Left ventricle myocardium inferior (tissue), 1 donor: ENCODE measurements around the gene PEX14. TPM values are rescaled to one million over a fixed set of nuclear protein-coding genes. Genes with fewer than 3 reads are reported as not detected.

Experiments used
- DNase-seq: peaks from one replicate; pipeline ENCODE4 v3.0.0-alpha.2; 2020
- H3K27ac ChIP-seq: fragments of 200-600 bp; replicated peaks from 2 replicates; pipeline ENCODE4 v1.8.0; 2021
- H3K27me3 ChIP-seq: fragments of 200-600 bp; 2 replicates; pipeline ENCODE4 v1.8.0; 2021; ENCODE audit warnings: low read depth
- H3K36me3 ChIP-seq: fragments of 200-600 bp; 2 replicates; pipeline ENCODE4 v1.8.0; 2021
- H3K4me1 ChIP-seq: fragments of 200-600 bp; 2 replicates; pipeline ENCODE4 v1.8.0; 2021
- H3K4me3 ChIP-seq: fragments of 200-600 bp; 2 replicates; pipeline ENCODE4 v1.8.0; 2021; ENCODE audit warnings: mild to moderate bottlenecking, moderate library complexity
- H3K9me3 ChIP-seq: fragments of 200-600 bp; replicated peaks from 2 replicates; pipeline ENCODE4 v1.8.0; 2021
- CTCF ChIP-seq: fragments of 200-600 bp; IDR thresholded peaks from 2 replicates; pipeline ENCODE4 v1.8.0; 2021; ENCODE audit warnings: antibody characterized with exemption, mild to moderate bottlenecking, borderline replicate concordance
- intact Hi-C: fragments of 100-400 bp; cut with micrococcal nuclease; formaldehyde crosslinking; loops from one replicate; pipeline ENCODE4 v1.11.0; 2022
- total RNA-seq: library from RNA; stranded (reverse); fragmentation: NEBNext Ultra II Directional; extraction: Animal tissue kit (Norgen Biotek cat#: 25700); gene quantifications from one replicate; pipeline ENCODE4 v1.2.1, GENCODE V29; 2021
- donor health status: DM: no; HTN: yes; CAD: no; lungs with severe emphysema.

The PEX14 gene
- total RNA-seq, 1 donor from 2014 or later: 20.8 TPM

- no peaks in the 10 kb centered on the region for H3K36me3 ChIP-seq
- no peaks in the 10 kb centered on the region for H3K9me3 ChIP-seq
- intact Hi-C loops: no loop called here
- no peak for TF ChIP-seq CTCF
- peaks cover 29% of the 10 kb centered on the region for H3K4me1 ChIP-seq
- no peaks in the 10 kb centered on the region for H3K27me3 ChIP-seq
- no peak overlapping the region for H3K4me3 ChIP-seq
- no peak overlapping the region for H3K27ac ChIP-seq
- DNase-seq: no peak
These were observed 15.7 kb downstream of the PEX14 start for GRCh38 chr1:10490286-10490970.

- peaks cover 38% of the 10 kb centered on the region for H3K4me1 ChIP-seq
- no peaks in the 10 kb centered on the region for H3K27me3 ChIP-seq
- intact Hi-C loops: no loop called here
- no peak for TF ChIP-seq CTCF
- peaks cover 7% of the 10 kb centered on the region for H3K36me3 ChIP-seq
- no peak overlapping the region for H3K27ac ChIP-seq
- no peaks in the 10 kb centered on the region for H3K9me3 ChIP-seq
- no peak for DNase-seq
- no peak overlapping the region for H3K4me3 ChIP-seq
These were observed 19.6 kb downstream of the PEX14 start for GRCh38 chr1:10494418-10494753.

GRCh38 chr1:10494754-10495474 lies 20.2 kb downstream of the PEX14 start:
- peaks cover 7% of the 10 kb centered on the region for H3K36me3 ChIP-seq
- H3K27ac ChIP-seq: peak overlapping the region; percentile 70
- no peaks in the 10 kb centered on the region for H3K9me3 ChIP-seq
- intact Hi-C loops: no loop called here
- peak overlapping the region; percentile 45 for H3K4me3 ChIP-seq
- peaks cover 33% of the 10 kb centered on the region for H3K4me1 ChIP-seq
- TF ChIP-seq CTCF: peak; percentile 89
- peak; percentile 71 for DNase-seq
- H3K27me3 ChIP-seq: no peaks in the 10 kb centered on the region

- peak overlapping the region; percentile 45 for H3K4me3 ChIP-seq
- no peaks in the 10 kb centered on the region for H3K27me3 ChIP-seq
- no peaks in the 10 kb centered on the region for H3K9me3 ChIP-seq
- H3K36me3 ChIP-seq: peaks cover 7% of the 10 kb centered on the region
- TF ChIP-seq CTCF: no peak
- H3K27ac ChIP-seq: peak overlapping the region; percentile 70
- intact Hi-C loops: no loop called here
- no peak for DNase-seq
- peaks cover 30% of the 10 kb centered on the region for H3K4me1 ChIP-seq
These were observed 20.7 kb downstream of the PEX14 start for GRCh38 chr1:10495475-10495817.

GRCh38 chr1:10495952-10496351 lies 21.2 kb downstream of the PEX14 start:
- Histone ChIP-seq H3K36me3 (peaks cover 7% of the 10 kb centered on the region), H3K27ac (peak overlapping the region; percentile 70), H3K4me1 (peaks cover 29% of the 10 kb centered on the region)

More at GRCh38 chr1:10495952-10496351, 21.2 kb downstream of the PEX14 start:
- H3K9me3 ChIP-seq: no peaks in the 10 kb centered on the region
- DNase-seq: no peak
- TF ChIP-seq CTCF: no peak
- no peaks in the 10 kb centered on the region for H3K27me3 ChIP-seq
- intact Hi-C loops: no loop called here
- H3K4me3 ChIP-seq: peak overlapping the region; percentile 45
